HepG2 (cell line): ENCODE results near the gene RNLS. TPM values are rescaled to one million over a fixed set of nuclear protein-coding genes. Genes with fewer than 3 reads are reported as not detected.
A peak's percentile ranks its signal among the peaks of the same experiment; 100 is the strongest.

ENCODE experiments used
- ATAC-seq: fragments of 200-7000 bp; cut with Tn5 transposase; 3 replicates; pipeline ENCODE4 v1.9.1; 2020; ENCODE audit warnings: mild to moderate bottlenecking, moderate library complexity
- BruUV-seq: library from RNA; stranded (reverse); fragments of 400-500 nt; replicated peaks from 2 replicates; lab custom pipeline; 2021; lab: Mats Ljungman, UMichigan
- CTCF ChIA-PET: fragments of 300-600 bp; formaldehyde crosslinking; extraction: SDS; loops from one replicate; lab custom pipeline; 2021; ENCODE audit warnings: low total read pairs, inconsistent platforms, low intra/inter-chr PET ratio; lab: Yijun Ruan, JAX
- POLR2A ChIA-PET: fragments of 350-600 bp; sonication (Branson Sonifier 250); formaldehyde crosslinking; loops from one replicate; lab custom pipeline; 2020; ENCODE audit warnings: antibody characterized with exemption, inconsistent platforms; lab: Yijun Ruan, JAX
- DNase-seq: peaks from one replicate; pipeline ENCODE4 v3.0.0-alpha.2; 2015; ENCODE audit warnings: low spot score
- FAIRE-seq: peaks from 3 replicates; lab custom pipeline; 2011; peaks lifted over from hg19 to GRCh38; lab: Jason Lieb, UNC
- H2AFZ ChIP-seq: one replicate; pipeline ENCODE4 v1.6.1; 2011; ENCODE audit warnings: low read length, inconsistent platforms
- H3K27ac ChIP-seq: fragments of 300-600 bp; 3 replicates; pipeline ENCODE4 v1.8.0; 2011; ENCODE audit warnings: mixed run types, mild to moderate bottlenecking, mixed read lengths, low read length, inconsistent platforms; ENCODE audit not compliant: insufficient read depth; ENCODE audit errors: extremely low read length
- H3K27me3 ChIP-seq, 2 experiments: fragments of 200-600 bp in 1 of 2; 2 replicates in 1 of 2; 3 replicates in 1 of 2; pipeline versions ENCODE4 v1.6.0 to v1.8.0; 2011; ENCODE audit warnings: low read length in 2 of 2, mild to moderate bottlenecking in 2 of 2, moderate library complexity in 2 of 2, inconsistent platforms in 1 of 2; ENCODE audit not compliant: insufficient read depth in 2 of 2, control insufficient read depth in 1 of 2
- H3K36me3 ChIP-seq, 2 experiments: fragments of 200-600 bp in 1 of 2; replicated peaks in 1 of 2; 2 replicates in 1 of 2; 3 replicates in 1 of 2; pipeline versions ENCODE4 v1.5.1 to v1.8.0; 2011; ENCODE audit warnings: low read length in 2 of 2, inconsistent platforms in 1 of 2; ENCODE audit not compliant: insufficient read depth in 2 of 2, control insufficient read depth in 1 of 2
- H3K4me1 ChIP-seq: 2 replicates; pipeline ENCODE4 v1.5.1; 2012; ENCODE audit warnings: low read length, inconsistent platforms; ENCODE audit not compliant: insufficient read depth
- H3K4me2 ChIP-seq: 2 replicates; pipeline ENCODE4 v1.6.0; 2011; ENCODE audit warnings: low read depth, low read length, inconsistent platforms
- H3K4me3 ChIP-seq, 3 experiments: fragments of 200-600 bp in 1 of 3; sonication (generic), shearing (Covaris generic) in 1 of 3; replicated peaks in 1 of 3; 2 replicates each; pipeline ENCODE4 v1.5.1; 2011 to 2016; ENCODE audit warnings: low read length in 3 of 3, inconsistent platforms in 2 of 3, low read depth in 2 of 3, mild to moderate bottlenecking in 2 of 3, control low read depth in 1 of 3, mixed read lengths in 1 of 3; ENCODE audit not compliant: insufficient read depth in 1 of 3
- H3K79me2 ChIP-seq: one replicate; pipeline ENCODE4 v1.6.1; 2011; ENCODE audit warnings: low read length, inconsistent platforms; ENCODE audit not compliant: insufficient read depth
- H3K9ac ChIP-seq: 2 replicates; pipeline ENCODE4 v1.6.0; 2011; ENCODE audit warnings: mild to moderate bottlenecking, low read depth, low read length, inconsistent platforms; ENCODE audit not compliant: insufficient read depth
- H3K9me3 ChIP-seq: 2 replicates; pipeline ENCODE4 v1.5.1; 2012; ENCODE audit warnings: mild to moderate bottlenecking, low read length
- H4K20me1 ChIP-seq: 2 replicates; pipeline ENCODE4 v1.6.0; 2011; ENCODE audit warnings: inconsistent platforms, mild to moderate bottlenecking, low read length, moderate library complexity; ENCODE audit not compliant: insufficient read depth
- GABPB1 ChIP-seq: IDR thresholded peaks from 2 replicates; pipeline ENCODE4 v1.6.1; 2016; ENCODE audit warnings: mild to moderate bottlenecking, missing genetic modification reagents, moderate library complexity, missing compliant biosample characterization
- GFI1 ChIP-seq: sonication (generic); formaldehyde crosslinking; IDR thresholded peaks from 2 replicates; pipeline ENCODE4 v1.5.0; 2020; ENCODE audit warnings: missing genetic modification reagents, mild to moderate bottlenecking, borderline replicate concordance
- HNF1A ChIP-seq, 2 experiments: sonication (generic) in 1 of 2; formaldehyde crosslinking in 1 of 2; IDR thresholded peaks; 2 replicates each; pipeline versions ENCODE4 v1.4.0 to v1.6.1; 2016 to 2020; ENCODE audit warnings: borderline replicate concordance in 1 of 2, low read depth in 1 of 2, mild to moderate bottlenecking in 1 of 2, missing genetic modification reagents in 1 of 2
- KMT2B ChIP-seq: IDR thresholded peaks from 2 replicates; pipeline ENCODE4 v1.6.1; 2016; ENCODE audit warnings: missing genetic modification reagents, missing compliant biosample characterization
- MXD4 ChIP-seq: IDR thresholded peaks from 2 replicates; pipeline ENCODE4 v1.6.1; 2016; ENCODE audit warnings: mild to moderate bottlenecking, missing biosample characterization, missing genetic modification reagents
- MZF1 ChIP-seq: sonication (generic); formaldehyde crosslinking; IDR thresholded peaks from 2 replicates; pipeline ENCODE4 v1.8.1; 2023; ENCODE audit warnings: mild to moderate bottlenecking, missing genetic modification reagents, borderline replicate concordance
- SNAPC2 ChIP-seq: sonication (generic); formaldehyde crosslinking; IDR thresholded peaks from 2 replicates; pipeline ENCODE4 v1.8.1; 2022; ENCODE audit warnings: mild to moderate bottlenecking, missing genetic modification reagents
- TOPORS ChIP-seq: sonication (generic); formaldehyde crosslinking; IDR thresholded peaks from 2 replicates; pipeline ENCODE4 v1.8.0; 2023; ENCODE audit warnings: mild to moderate bottlenecking, missing genetic modification reagents
- ZBTB7B ChIP-seq: sonication (generic); formaldehyde crosslinking; IDR thresholded peaks from 2 replicates; pipeline ENCODE4 v1.4.0; 2020; ENCODE audit warnings: missing genetic modification reagents
- ZNF329 ChIP-seq: sonication (generic); formaldehyde crosslinking; IDR thresholded peaks from 2 replicates; pipeline ENCODE4 v1.9.0; 2021; ENCODE audit warnings: low read depth, mild to moderate bottlenecking, missing genetic modification reagents
- ZNF335 ChIP-seq: sonication (generic); formaldehyde crosslinking; IDR thresholded peaks from 2 replicates; pipeline ENCODE4 v1.4.0; 2020; ENCODE audit warnings: missing genetic modification reagents
- ZSCAN31 ChIP-seq: sonication (generic); formaldehyde crosslinking; IDR thresholded peaks from 2 replicates; pipeline ENCODE4 v1.5.0; 2020; ENCODE audit warnings: low read depth, mild to moderate bottlenecking, missing genetic modification reagents
- WGBS: methylation state at CpG from one replicate; pipeline ENCODE4 v1.1.6; 2017; ENCODE audit warnings: low lambda C conversion rate; 5-methylcytosine and 5-hydroxymethylcytosine counted together
- in situ Hi-C: cut with HindIII; loops from 2 replicates; pipeline ENCODE4 v1.10.0; 2017; ENCODE audit warnings: low pct_unique_long_range_greater_than_20kb; ENCODE audit not compliant: extremely low pct_ligation_motif_present
- intact Hi-C: fragments of 100-400 bp; cut with micrococcal nuclease; formaldehyde crosslinking; loops from one replicate; pipeline ENCODE4 v1.10.0; 2022; ENCODE audit not compliant: unreplicated experiment
- polyA plus RNA-seq, 8 experiments: library from polyadenylated mRNA; depleted of rRNA in 3 of 8; stranded (reverse) in 7 of 8; unstranded in 1 of 8; fragments of >200 nt; fragmentation: Illumina TruSeq in 4 of 8; extraction: Trizol in 4 of 8; gene quantifications; 2 replicates each; pipeline versions ENCODE4 v1.2.1 to v1.2.3, GENCODE V29; 2011 to 2016; ENCODE audit warnings: low read depth in 4 of 8, missing spikeins in 1 of 8, mixed read lengths in 1 of 8; ENCODE audit not compliant: insufficient read depth in 1 of 8
- total RNA-seq, 5 experiments: library from RNA; depleted of rRNA; stranded (reverse); fragments of >200 nt; fragmentation: Illumina TruSeq; extraction: Trizol; gene quantifications; 2 replicates each; pipeline ENCODE4 v1.2.3, GENCODE V29; 2016; ENCODE audit warnings: low read depth in 1 of 5
- TF ChIP-seq, protein P1 (sequence below): IDR thresholded peaks from 2 replicates; pipeline ENCODE4 v1.6.1; 2016

RNLS gene
- total and polyA plus RNA-seq, 2 of the 13 experiments (the other 11 are each of a cell fraction or from before 2014, with no cell fraction given), result not detected

DNA sequence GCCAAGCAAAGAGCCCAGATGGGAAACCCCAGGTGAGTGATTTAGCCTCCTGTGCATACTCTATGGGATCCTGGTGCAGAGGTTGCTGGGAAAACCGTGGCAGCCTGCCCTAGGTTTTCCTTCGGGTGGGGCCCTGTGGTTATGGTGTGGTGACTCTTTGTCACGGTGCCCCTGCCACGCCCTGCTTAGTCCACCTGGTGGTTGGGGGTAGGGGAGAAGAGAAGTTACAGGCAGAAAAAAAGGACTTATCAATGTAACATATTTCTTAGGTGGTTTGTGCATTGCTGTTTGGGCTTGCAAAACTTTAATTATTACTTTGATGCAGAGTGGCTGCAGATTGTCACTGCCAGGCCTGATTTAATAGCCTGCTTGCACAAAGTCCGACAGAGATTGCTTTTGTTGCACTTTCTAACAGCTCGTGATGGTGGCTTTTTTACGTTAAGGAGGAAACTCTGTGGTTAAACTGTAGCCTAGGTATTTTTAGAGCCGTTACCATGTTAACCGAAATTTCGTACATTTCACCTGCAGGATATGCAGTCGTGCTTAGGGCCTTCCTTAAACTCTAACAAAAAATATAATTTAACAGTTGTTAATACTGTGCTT is 197.4 kb downstream of the RNLS start (continued):
- TF ChIP-seq HNF1A (IDR thresholded peaks at IDR 0.05; ENCODE audit: low read depth) (no peak), HNF1A (CRISPR knock-in tag; IDR thresholded peaks at IDR 0.05; ENCODE audit: borderline replicate concordance) (0 out of 2 replicates have a peak, but pooled peaks have one; percentile 10), ZNF335 (CRISPR knock-in tag) (0 out of 2 replicates have a peak, but pooled peaks have one; percentile 5), TOPORS (CRISPR knock-in tag) (0 out of 2 replicates have a peak, but pooled peaks have one; percentile 31), ZSCAN31 (CRISPR knock-in tag) (0 out of 2 replicates have a peak, but pooled peaks have one; percentile 22), GFI1 (CRISPR knock-in tag) (peak; percentile 66), MXD4 (CRISPR knock-in tag) (0 out of 2 replicates have a peak, but pooled peaks have one; percentile 16)

DNA sequence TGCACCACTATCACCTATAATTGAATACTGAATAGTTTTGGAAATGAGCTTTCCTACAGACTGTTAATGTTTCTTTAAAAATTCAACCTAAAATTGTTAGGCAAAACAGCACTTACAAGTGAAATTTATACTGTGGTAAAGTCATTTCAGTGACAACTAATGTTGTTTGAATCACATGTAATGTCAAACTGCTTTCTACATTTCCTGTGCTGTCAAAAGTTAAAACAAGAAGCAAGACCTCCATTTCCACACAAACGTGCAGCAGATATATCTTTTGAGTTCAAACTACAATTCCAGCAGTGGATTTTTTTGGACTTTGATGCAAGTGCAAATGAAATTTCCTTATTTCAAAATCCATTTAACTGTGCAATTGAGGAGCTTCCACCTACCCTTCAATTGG is 199.8 kb downstream of the RNLS start:
- 0% methylated on average over 1 of the region's 1 CpG for WGBS
- H4K20me1 ChIP-seq, result no peaks in the 10 kb centered on the region
- FAIRE-seq (no peak), DNase-seq (no peak), ATAC-seq (no peak)
- no TSS peak for BruUV-seq
- H3K9me3 ChIP-seq, result no peaks in the 10 kb centered on the region
- H3K79me2 ChIP-seq, result no peaks in the 10 kb centered on the region
- no peak overlapping the region for H3K4me3 ChIP-seq
- peaks cover 24% of the 10 kb centered on the region for H3K4me1 ChIP-seq
- in situ Hi-C loops, result no loop called here
- TF ChIP-seq KMT2B (CRISPR knock-in tag), result no peak
- TF ChIP-seq, protein P1, sequence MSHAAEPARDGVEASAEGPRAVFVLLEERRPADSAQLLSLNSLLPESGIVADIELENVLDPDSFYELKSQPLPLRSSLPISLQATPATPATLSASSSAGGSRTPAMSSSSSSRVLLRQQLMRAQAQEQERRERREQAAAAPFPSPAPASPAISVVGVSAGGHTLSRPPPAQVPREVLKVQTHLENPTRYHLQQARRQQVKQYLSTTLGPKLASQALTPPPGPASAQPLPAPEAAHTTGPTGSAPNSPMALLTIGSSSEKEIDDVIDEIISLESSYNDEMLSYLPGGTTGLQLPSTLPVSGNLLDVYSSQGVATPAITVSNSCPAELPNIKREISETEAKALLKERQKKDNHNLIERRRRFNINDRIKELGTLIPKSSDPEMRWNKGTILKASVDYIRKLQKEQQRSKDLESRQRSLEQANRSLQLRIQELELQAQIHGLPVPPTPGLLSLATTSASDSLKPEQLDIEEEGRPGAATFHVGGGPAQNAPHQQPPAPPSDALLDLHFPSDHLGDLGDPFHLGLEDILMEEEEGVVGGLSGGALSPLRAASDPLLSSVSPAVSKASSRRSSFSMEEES, result no peak
- TF ChIP-seq MZF1 (CRISPR knock-in tag), result no peak
- TF ChIP-seq GABPB1 (CRISPR knock-in tag), result no peak
- TF ChIP-seq ZBTB7B (CRISPR knock-in tag), result no peak
- no peak for TF ChIP-seq SNAPC2 (CRISPR knock-in tag)
- no peak for TF ChIP-seq ZNF329
- no peaks in the 10 kb centered on the region for H3K27me3 ChIP-seq
- intact Hi-C loops, result loop anchor here (10.0 kb wide), 2 partner anchors 178 to 268 kb away; no protein-coding TSS in a partner anchor
- H3K36me3 ChIP-seq, result no peaks in the 10 kb centered on the region
- no peak overlapping the region for H3K4me2 ChIP-seq
- H3K9ac ChIP-seq, result no peak overlapping the region
- POLR2A ChIA-PET, result no interaction called here
- no peak overlapping the region for H3K27ac ChIP-seq
- no peak overlapping the region for H2AFZ ChIP-seq
- CTCF ChIA-PET, result no interaction called here
